ENCODE data around the gene SAP25.
A peak's percentile ranks its signal among the peaks of the same experiment; 100 is the strongest.

The SAP25 gene

GRCh38 chr7:100591596-100591995, 17.9 kb upstream of the SAP25 start:
- DNase-seq = no peak

- DNase-seq = no peak
Observed at GRCh38 chr7:100590077-100590737, 16.5 kb upstream of the SAP25 start.

- no peak for DNase-seq
Observed at GRCh38 chr7:100589341-100589947, 15.7 kb upstream of the SAP25 start.

GRCh38 chr7:100588438-100588837, 14.7 kb upstream of the SAP25 start:
- no peak for DNase-seq

- peak; percentile 100 for DNase-seq
Observed at GRCh38 chr7:100586266-100587025, 12.7 kb upstream of the SAP25 start, which contains the start of gene FBXO24. FBXO24 (plus strand) TSS chr7:100586328; CDS start chr7:100586626, 298 bp downstream.

GRCh38 chr7:100585511-100586265, 12.0 kb upstream of the SAP25 start, which contains the start of gene LRCH4:
LRCH4 (minus strand) TSS chr7:100586129; CDS start chr7:100586100, 29 bp downstream.
- DNase-seq = peak; percentile 65

- DNase-seq = no peak
Observed at GRCh38 chr7:100584683-100585510, 11.2 kb upstream of the SAP25 start.

GRCh38 chr7:100584054-100584682, 10.5 kb upstream of the SAP25 start:
- no peak for DNase-seq

GRCh38 chr7:100583132-100584053, 9.7 kb upstream of the SAP25 start:
- peak; percentile 75 for DNase-seq

- no peak for DNase-seq
Observed at GRCh38 chr7:100582650-100583049, 8.9 kb upstream of the SAP25 start.

GRCh38 chr7:100582041-100582579, 8.4 kb upstream of the SAP25 start:
- no peak for DNase-seq

GRCh38 chr7:100580466-100581283, 7.0 kb upstream of the SAP25 start:
- DNase-seq = no peak

GRCh38 chr7:100578246-100579183, 4.8 kb upstream of the SAP25 start:
- no peak for DNase-seq

- DNase-seq = no peak
Observed at GRCh38 chr7:100577507-100577906, 3.8 kb upstream of the SAP25 start.

GRCh38 chr7:100577103-100577502, 3.4 kb upstream of the SAP25 start:
- no peak for DNase-seq

GRCh38 chr7:100576384-100576993, 2.8 kb upstream of the SAP25 start:
- no peak for DNase-seq

- no peak for DNase-seq
Observed at GRCh38 chr7:100575746-100576383, 2.2 kb upstream of the SAP25 start.

Data from central memory CD4-positive, alpha-beta T cell (primary cell).